T-helper 22 cell (primary cell): Measurements from ENCODE around the gene TMA7B.
A peak's percentile ranks its signal among the peaks of the same experiment; 100 is the strongest.

Source experiments
- DNase-seq: peaks from one replicate; pipeline ENCODE4 v3.0.0-alpha.2; 2020; ENCODE audit warnings: low read depth

The TMA7B gene

DNA sequence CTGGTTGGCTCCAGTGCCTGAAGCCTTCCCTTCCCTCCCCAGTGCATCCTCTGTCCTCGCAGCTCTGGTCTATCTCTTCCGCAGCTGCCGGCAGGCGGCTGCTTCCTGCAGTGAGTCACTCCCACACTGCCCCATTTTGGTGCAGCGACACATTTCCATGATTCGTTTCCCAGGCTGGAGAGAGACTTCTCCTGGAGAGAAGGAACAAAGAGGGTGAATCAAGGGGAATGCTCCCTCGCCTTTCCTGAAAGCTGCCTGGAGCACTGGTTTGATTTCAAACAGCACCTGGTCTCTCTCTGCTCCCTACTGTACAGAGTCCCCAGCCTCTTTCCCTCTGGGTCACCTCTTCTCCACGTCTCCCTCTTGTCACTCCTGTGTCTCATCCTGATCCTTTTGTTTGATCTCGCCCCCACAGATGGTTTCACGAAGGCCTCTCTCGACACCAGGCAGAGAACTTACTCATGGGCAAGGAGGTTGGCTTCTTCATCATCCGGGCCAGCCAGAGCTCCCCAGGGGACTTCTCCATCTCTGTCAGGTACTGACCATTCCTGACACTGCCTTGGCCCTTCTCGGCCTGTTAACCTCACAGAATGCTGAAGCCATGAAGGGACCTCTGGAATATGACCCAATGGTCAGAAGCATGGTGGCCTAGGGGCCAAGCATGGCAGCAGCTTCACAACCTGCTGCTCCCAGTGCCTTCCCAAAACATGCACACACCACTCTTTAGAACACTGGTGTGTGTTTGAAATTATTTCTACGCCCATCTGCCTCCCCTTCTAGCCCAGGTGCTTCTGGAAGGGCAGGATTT is at the start of gene TMA7B:
TMA7B (plus strand) TSS at position 758 of the 808 bp plus-strand sequence. CDS start 3,978 bp downstream, outside the sequence.
- peak; percentile 24 for DNase-seq

DNA sequence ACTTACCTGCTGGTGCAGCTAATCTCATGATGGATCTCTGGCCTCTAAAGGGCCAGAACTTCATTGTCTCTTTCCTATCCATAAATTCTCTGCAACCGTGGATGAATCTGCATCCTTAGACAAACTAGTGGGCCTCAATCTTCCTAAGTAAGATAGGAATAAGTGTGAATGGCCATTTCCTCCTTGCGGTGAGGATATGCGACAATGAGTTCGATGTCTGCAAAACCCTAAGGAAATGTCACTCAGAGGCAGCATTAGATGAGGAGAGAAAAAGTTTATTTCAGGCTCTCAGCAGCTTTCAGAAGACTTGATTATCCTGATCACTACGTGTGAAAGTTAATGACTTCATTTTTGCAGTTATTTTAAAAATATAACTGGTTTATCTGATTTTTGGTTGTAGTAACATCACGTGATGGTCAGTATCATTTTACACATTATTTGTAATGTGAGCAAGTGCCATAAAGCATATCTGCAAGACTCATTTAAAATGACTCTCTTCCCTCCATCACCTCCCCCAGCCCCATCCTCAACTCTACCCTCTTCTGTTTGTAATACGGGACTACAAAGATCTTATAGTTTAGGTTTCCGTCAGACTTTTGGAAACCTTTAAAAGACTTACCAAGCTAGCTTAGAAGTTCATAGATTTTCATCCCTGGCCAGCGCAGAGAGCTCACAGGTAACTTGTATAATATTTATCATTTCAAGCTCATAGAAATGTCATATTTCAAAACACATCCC is 49.2 kb upstream of the TMA7B start:
- DNase-seq: no peak

DNA sequence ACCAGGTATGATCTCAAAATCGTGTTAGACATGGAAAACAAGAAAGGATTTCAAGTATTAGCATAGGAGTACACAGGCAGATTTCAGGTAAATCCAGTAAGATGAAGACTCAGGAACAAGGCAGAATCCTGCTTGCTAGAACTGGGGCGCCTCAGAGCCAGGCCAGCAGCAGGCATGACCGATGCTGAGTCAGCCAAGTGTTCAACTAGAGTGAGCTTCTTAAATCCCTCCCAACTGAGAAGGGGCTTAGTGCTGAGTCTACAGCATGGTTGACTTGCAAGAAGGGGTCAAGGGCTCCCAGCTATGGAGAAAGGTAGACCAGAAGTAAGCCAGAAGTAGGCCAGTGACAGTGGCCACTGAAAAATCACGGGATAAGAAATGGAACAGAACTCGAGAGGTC is 46.9 kb upstream of the TMA7B start:
- no peak for DNase-seq

DNA sequence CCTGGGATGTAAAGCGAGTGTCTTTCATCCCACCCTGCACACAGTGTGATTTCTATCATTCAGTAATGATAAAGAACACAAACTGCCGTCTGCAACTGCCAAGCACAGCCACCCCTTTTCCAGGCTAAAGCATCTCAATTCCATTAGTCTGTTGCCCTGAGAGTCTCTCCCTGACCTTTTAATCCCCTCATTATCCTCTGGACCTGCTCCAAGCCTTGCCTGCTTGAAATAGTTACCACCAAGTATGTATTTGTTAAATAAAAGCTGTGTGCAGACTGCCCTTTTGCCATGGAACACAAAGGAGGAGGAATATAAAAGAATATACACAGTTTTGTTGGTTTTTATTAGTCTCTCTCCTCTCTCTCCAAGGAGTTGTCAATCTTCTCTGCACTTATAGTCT is 46.3 kb upstream of the TMA7B start:
- DNase-seq: no peak

DNA sequence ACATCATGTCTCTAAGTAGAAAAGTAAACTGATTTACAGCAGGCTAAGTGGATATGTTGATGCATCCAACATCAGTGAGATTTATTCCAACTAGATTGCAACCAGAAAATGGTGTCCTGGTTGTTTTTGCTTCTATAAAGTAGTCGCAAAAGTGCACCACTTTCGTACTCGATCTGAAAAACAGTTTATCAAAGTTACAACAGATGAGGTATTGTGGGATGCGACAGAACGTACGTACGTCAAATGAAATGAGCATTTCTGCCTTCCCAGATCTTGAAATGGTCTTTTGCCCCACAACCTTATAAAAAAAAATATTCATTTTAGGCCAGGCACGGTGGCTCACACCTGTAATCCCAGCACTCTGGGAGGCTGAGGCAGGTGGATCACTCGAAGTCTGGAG is 45.6 kb upstream of the TMA7B start:
- no peak for DNase-seq

DNA sequence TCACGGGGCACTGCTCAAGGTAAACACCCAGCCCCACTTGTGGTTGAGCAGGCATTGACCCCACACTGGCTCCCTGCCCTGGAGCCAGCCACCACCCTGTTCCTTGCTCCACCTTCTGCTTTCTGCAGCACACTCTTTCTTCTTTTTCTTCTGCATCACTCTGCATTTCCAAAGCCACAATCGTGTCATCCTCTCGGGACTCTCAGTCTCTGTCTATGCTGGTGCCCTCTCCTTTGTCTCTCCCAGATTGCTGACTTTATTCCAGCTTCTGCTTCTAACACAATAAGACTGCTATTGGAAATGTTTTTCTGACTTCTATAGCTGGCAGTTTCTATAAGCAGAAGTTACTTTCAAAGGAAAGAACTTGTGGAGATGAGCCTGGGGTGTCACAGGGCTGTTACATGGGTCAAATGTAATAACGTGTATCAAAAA is 44.9 kb upstream of the TMA7B start:
- no peak for DNase-seq

DNA sequence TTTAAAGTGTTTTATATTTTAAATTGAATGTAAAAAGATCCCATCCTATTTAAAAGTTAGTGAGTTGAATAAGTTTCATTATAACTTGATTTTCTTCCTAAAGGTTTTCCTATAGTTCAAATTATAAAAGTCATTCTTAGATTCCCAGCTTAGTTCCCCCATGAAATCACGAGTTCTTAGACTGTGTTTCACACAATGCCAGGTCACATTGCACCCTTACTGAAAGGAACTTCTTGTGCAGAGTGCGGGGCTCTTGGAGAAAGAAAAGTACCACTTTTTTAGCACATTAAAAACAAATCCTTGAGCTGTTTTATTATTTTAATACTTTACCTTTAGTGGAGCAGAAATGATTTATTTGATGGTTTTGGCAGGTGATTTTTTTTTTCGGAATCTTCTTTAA is 43.7 kb upstream of the TMA7B start:
- DNase-seq: no peak

DNA sequence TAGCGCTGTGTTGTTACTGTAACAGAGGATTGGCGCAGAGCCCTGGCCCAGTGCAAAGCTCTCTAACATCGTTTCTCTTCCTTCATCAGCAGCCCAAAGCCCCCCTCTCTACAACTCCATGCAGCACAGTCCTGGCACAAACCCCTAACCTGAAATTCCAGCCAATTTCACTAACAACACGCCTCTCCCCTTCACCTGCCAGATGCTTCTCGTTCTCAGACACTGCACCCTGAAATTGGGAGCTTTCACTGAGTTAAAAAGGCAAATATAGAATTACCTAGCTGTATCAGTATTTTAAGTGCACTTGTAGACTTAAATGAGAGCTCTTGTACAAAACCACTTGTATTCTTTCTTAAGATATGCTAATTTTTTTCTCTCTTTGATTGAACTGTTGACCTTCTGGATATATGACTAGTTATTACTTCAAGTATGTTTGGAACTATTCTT is 43.0 kb upstream of the TMA7B start:
- no peak for DNase-seq

DNA sequence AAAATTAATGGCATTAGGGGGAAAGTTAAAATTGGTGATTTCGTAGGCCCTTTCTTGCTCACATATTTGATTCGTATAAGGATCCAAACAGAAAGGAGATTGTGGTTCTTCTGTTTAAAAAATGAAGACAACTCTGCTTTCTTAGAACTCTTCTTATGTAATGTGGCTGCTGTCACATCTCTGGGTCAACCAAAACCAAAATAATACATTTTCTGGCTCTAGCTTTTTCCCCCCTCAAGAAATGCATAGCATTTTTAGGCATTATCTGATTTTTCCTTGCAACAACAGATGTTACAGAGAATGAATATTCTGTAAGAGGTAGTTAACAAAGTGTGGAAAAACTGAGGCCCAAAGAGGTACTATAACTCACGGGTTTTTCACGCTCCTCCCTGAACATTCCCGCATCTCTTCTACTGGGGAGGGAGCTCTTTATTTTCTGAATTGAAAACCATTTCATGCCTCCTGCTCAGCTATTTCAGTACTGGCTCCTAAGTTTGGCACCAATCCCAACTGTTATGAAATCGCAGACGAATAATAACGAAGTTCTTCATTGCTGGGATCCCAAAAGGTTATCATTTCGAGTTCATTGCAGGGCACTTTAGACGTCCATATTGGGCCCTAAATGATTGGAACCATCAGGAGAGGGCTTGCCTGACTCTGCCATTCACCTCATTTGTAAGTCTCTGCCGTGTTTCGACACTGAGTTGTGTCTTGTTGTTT is 42.3 kb upstream of the TMA7B start:
- DNase-seq: no peak

DNA sequence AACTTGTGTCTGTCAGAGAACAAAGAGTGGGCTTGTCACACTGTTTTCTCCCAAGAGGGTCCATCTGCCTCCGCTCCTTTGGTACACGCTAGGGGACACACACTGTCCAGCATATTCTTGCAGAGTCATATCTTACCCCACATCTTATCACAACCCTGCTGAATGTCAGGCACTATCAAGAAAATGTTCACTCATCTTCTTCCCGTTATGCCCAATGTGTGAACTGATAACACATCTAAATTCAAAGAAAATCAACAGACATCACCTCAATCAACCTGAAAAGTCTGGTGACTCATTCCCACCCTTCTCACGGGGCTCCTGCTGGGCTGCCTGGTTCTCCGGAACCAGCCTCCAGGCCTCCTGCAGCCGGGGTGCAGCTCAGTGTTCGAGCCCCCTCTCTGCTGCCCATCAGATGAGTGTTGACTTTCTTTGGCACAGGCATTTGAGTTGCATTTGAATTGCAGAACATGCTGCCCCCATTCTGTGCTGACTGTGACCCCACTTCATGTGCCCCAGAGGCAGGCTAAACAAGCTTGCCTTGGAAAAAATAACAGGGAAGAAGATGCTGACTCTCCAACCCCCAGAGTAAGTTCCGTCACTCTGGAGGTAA is 40.0 kb upstream of the TMA7B start:
- peak; percentile 60 for DNase-seq

DNA sequence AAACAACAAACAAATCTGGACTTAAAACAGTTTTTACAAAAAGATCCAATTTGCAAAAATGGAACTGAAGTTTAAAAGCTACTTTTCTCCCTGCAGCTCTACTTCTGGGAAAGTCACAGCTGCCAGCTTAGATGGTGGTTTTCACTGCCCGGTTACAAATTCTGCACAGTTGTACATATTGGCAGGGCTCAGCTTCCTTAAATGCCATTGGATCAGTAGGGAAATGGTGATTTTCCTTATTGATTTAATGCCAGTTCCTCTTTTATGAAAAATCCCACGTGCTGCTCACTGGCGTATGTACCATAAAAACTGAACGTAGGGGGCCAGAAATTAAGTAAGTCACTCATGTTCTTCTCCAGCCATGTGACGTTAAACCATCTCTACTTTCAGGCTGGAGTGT is 36.5 kb upstream of the TMA7B start:
- no peak for DNase-seq

DNA sequence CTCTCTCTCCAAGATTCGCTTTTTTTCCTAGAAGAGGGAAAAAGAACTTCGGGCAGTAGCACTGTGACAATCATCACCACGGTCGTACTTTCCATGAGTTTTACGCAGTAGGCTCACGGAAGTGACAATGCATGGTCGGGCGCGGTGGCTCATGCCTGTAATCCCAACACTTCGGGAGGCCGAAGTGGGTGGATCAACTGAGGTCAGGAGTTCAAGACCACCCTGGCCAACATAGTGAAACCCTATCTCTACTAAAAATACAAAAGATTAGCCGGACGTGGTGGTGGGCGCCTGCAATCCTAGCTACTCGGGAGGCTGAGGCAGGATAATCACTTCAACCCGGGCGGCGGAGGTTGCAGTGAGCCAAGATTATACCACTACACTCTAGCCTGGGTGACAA is 35.9 kb upstream of the TMA7B start:
- DNase-seq: no peak

DNA sequence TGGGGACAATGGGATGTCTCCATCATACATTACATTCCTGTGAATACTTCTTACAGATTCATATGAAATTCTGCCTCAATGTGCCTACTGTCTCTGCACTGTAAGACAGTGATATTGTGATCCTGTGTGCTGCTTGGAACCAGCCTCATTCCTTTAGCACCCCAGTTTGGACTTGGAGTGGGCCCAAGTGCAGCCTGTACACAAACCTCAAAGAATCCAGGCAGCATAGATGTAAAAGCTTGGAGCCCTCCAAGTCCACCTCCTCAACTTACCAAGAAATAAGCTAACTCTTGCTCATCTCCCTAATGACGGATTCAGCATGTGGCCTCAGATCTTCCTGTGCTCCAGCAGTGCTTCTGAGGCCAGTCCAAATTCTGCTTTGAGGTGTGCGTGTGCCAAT is 34.9 kb upstream of the TMA7B start:
- DNase-seq: no peak

DNA sequence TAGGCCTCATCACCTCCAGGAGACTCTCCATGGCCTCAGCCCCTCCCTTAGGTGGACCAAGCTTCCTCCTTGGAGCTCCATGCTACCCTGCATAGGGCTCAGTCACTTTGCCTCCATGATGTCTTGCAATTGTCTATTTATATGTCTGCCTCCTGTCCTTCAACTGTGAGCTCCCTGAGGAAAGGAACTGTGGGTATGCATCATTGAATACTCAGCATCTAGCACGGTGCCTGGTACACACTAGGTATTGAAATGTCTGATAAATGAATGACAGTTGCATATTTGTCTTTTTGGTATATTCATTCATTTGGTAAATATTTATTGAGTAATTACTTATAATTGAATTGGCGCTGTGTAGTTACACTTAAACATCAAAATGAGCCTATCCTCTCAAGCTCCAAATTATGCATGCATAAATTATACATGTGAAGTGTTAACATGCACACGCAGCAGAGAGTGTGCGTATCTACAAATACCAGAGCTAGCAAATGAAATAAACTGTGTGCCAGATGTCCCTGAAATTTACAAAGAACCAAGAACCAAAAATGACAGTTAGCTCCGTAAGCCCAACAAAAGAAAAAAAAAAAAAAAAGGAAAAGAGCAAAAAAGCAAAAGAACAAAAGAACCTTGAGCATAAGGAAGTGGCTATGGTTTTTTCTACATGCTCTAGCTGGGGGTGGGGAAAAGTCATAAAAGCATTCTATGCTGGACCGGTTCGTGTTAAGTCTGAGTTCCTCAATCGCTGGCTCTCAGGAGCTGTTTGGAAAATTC is 34.1 kb upstream of the TMA7B start:
- no peak for DNase-seq

DNA sequence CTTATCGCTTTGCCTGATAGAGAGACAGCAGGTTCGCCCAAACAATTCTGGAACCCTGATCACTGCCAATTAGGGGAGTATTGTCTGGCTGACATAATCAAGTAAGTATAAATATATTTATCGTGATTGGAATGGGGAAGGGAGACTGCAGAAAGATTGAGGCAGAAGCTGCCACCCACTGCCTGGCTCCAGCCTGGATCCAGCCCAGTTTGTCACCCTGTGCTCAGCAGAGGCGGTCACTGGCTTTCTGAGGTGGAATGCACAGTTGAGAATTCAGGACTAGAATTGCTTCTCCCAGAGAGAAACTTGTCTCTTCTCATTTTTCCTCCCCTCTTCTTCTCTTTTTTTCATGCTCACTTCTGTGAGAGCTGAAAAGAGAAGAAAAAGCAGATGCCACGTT is 33.4 kb upstream of the TMA7B start:
- no peak for DNase-seq

DNA sequence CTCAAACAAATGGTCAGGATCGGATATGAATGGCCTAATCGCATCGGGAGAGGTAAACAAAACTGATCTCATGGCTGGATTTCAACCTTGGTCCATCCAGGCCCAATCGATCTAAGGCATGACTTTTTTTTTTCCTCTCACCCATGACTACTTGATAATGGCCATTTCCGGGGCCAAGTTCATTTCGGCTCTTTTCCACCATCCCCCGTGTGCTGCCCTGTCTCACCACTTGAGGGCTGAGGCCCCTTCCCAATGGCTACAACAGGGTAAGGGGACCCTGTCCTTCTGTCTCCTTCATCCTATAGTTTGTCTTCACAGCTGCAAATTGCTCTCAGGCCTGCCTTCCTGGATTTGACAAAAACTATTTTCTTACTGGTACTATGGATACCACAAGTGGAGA is 32.7 kb upstream of the TMA7B start:
- DNase-seq: no peak

DNA sequence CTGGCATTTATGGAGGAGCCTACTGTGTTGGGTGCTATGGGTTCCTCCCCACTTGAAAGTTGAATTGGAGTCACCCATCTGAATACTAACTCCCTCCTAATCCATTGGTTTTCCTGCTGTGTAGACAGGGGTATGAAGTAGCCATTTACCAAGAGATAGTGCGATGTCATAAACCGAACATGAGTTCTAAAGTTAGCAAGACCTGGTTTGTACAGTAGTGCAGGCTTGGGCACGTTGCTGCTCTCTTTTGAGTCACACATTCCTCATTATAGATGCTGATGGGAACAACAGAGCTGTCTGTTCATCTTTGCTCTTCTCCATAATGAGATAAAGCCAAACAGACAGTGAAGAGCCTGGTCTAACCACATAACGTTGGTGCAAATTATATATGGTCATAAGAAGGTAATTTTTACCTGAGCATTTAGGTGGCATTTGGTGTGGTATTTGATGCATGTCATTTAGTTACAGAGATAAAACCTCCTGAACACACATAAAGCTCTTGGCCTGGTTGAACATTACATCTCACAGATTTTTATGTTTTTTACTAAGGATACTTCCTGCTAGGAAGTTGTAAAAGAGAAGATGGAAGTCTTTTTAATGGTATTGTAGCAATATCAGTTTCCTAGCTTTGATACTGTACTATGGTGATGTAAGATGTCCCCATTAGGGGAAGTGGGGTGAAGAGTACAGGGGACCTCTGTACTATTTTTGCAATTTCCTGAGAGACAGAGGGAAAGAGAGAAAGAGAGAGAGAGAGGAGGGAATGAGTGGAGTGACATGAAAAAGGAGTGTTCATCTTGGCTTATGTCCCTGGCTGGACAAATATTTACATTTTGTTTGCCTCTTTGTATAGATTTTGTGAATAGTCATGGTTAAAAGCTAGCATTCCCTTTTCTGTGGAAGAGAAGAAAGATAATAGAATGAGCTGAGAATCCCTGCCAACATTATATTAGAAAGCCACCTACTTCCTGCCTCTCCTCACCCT is 31.4 kb upstream of the TMA7B start:
- DNase-seq: no peak

DNA sequence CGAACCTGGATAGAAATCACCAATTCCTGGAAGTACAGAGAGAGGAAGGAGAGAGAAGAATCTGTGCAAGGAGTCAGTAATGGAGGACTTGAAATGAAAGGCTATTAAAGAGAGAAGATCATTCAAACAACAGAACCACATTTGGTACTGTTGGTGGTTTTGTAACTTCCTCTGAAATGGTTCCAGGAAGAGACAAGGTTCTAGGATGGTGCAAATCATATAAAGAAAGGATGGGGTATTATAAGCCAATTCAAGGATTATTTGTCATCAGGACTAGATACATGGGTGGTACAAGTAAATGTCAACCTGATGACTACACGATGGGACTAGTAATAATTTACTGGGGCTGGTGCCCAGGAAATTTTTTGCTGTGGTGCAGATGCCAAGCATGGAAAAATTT is 28.9 kb upstream of the TMA7B start:
- DNase-seq: no peak

DNA sequence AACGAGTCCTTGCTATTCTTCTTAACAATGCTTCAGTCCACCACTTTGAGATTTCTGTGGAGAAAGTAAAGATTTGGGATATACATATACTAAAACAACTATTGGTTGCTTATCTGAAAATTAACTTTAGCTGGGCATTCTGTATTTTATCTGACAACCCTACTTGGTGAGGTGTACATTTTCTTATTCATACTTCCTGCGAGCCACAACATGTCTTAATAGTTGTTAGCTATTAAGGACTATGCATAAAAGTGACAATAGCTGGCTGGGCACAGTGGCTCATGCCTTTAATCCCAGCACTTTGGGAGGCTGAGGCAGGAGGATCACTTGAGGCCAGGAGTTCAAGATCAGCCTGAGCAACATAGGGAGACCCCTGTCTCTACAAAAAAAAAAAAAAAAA is 28.0 kb upstream of the TMA7B start:
- DNase-seq: no peak

DNA sequence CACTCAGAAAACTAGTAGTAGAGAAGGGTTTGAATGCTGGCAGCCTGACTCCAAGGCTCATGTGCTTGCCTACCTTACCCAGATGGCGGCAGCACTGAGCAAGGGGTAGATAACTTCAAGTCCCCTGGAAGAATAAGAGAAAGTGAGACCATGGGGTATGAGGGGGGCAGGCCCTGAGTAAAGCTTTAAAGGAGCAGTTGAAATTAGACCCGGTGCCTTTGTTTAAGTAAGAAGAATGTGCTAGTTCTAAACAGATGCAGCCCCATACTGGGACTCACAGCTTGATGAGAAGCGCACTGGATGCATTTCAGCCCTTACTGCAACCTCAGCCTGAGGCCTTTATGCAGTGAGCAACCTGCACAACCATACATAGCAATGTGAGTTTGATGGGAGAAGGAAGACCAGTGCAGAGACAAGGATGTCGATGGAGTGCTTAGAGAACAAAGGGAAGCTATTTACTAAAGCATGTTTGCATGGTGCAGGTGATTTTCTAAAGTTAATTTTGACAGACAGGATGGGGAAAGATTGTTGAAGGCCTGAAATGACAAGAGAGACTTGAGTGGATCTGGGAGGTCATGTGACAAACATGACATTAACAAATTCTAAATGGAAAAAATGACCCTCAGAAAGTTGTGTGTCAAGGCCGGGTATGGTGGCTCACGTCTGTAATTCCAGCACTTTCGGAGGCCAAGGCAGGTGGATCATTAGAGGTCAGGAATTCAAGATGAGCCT is 27.1 kb upstream of the TMA7B start:
- no peak for DNase-seq
